ENCODE results near the gene FASTK. TPM values are rescaled to one million over a fixed set of nuclear protein-coding genes. Genes with fewer than 3 reads are reported as not detected.

The FASTK gene
- total RNA-seq, 1 donor = 87.2 TPM

DNA sequence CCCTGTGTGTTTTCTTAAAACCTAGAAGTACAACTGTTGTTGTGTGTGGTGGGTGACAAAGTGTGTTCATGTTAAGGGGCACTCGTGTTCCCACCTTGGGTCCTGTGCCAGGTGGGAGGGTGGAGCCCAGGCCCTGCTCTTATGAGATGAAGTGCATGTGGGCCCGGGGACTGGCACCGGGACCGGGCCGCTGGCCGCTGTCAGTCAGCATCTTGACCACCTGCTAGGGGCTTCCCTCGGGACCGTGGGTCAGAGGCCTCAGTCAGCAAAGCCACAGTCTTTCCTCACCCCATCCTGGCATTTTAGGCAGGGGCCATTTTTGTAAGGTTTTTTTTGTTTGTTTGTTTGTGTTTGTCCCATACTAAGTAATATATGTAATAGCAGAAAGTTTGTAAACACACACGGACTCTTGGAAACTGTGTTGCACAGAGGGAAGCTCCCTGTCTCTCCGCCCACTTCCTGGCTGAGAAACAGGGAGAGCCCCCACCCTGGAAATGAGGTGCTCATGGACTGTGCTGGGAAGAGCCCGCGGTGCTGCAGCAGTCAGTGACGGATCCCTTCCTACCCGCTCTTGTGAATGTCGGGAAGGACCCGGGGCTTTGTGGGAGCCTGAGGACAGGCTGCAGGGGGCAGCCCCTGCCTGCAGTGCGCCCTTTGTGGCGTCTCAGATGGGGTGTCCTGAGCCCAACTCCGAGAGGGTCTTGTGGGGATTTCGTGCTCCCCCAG, 19.0 kb upstream of the FASTK start:
- H3K4me3 ChIP-seq (ENCODE audit: low read depth, low read length) = no peak overlapping the region
- DNase-seq (ENCODE audit: low read depth) = no peak
- TF ChIP-seq, protein P1, sequence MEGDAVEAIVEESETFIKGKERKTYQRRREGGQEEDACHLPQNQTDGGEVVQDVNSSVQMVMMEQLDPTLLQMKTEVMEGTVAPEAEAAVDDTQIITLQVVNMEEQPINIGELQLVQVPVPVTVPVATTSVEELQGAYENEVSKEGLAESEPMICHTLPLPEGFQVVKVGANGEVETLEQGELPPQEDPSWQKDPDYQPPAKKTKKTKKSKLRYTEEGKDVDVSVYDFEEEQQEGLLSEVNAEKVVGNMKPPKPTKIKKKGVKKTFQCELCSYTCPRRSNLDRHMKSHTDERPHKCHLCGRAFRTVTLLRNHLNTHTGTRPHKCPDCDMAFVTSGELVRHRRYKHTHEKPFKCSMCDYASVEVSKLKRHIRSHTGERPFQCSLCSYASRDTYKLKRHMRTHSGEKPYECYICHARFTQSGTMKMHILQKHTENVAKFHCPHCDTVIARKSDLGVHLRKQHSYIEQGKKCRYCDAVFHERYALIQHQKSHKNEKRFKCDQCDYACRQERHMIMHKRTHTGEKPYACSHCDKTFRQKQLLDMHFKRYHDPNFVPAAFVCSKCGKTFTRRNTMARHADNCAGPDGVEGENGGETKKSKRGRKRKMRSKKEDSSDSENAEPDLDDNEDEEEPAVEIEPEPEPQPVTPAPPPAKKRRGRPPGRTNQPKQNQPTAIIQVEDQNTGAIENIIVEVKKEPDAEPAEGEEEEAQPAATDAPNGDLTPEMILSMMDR (IDR thresholded peaks at IDR 0.05; ENCODE audit: insufficient read depth, low read depth, low read length) = no peak

- no peak for DNase-seq (ENCODE audit: low read depth)
- no peak overlapping the region for H3K4me3 ChIP-seq (ENCODE audit: low read depth, low read length)
- TF ChIP-seq, protein P1 (IDR thresholded peaks at IDR 0.05; ENCODE audit: insufficient read depth, low read depth, low read length) = no peak
Observed at GRCh38 chr7:151095828-151096475, 15.3 kb upstream of the FASTK start.

GRCh38 chr7:151095123-151095797, 14.7 kb upstream of the FASTK start:
- no peak for DNase-seq (ENCODE audit: low read depth)

DNA sequence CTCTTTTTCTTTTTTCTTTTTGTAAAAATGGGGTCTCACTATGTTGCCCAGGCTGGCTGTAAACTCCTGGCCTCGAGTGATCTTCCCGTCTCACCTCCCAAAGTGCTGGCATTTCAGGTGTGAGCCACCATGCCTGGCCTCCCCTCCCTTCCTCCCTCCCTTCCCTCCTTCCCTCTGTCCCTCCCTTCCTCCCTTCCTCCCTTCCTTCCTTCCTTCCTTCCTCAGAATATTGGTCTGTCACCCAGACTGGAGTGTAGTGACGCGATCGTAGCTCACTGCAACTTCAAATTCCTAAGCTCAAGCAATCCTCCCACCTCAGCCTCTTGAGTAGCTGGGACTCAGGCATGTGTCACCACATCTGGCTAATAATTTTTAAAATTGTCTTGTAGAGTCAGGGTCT, 14.1 kb upstream of the FASTK start:
- TF ChIP-seq, protein P1 (IDR thresholded peaks at IDR 0.05; ENCODE audit: insufficient read depth, low read depth, low read length) = no peak
- no peak overlapping the region for H3K4me3 ChIP-seq (ENCODE audit: low read depth, low read length)
- DNase-seq (ENCODE audit: low read depth) = peak; percentile 44

More at GRCh38 chr7:151095123-151095797, 14.7 kb upstream of the FASTK start:
- H3K4me3 ChIP-seq (ENCODE audit: low read depth, low read length) = no peak overlapping the region
- TF ChIP-seq, protein P1 (IDR thresholded peaks at IDR 0.05; ENCODE audit: insufficient read depth, low read depth, low read length) = no peak

GRCh38 chr7:151093748-151094147, 13.1 kb upstream of the FASTK start:
- no peak for DNase-seq (ENCODE audit: low read depth)
- TF ChIP-seq, protein P1 (IDR thresholded peaks at IDR 0.05; ENCODE audit: insufficient read depth, low read depth, low read length) = no peak
- no peak overlapping the region for H3K4me3 ChIP-seq (ENCODE audit: low read depth, low read length)

DNA sequence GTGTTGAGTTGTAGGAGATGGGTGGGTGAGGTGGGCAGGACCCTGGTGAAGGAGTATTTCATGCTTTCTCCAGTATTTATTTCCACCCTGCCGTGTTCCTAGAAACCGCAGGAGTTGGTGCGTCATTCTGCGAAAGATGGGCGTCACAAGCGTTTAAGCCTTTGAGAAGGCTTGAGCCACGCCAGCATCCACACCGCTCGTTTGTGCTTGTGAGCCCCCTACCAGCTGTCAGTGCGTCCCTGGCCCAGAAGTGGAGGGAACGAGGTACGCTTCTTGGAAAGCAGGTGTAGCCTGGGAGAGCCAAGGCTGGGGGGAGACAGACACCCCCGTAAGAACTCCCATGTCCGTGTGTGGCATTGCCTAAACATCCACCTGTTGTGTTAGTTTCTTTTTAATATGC, 11.4 kb upstream of the FASTK start:
- TF ChIP-seq, protein P1 (IDR thresholded peaks at IDR 0.05; ENCODE audit: insufficient read depth, low read depth, low read length) = no peak
- DNase-seq (ENCODE audit: low read depth) = no peak
- no peak overlapping the region for H3K4me3 ChIP-seq (ENCODE audit: low read depth, low read length)

Measured in fibroblast of villous mesenchyme (primary cell).